MM.1S (cell line): Measurements from ENCODE around the gene FH.

Experiments
- DNase-seq: peaks from one replicate; pipeline ENCODE4 v3.0.0-alpha.2; 2015
- H2AFZ ChIP-seq: fragments of 300-600 bp; sonication (generic); 2 replicates; pipeline ENCODE4 v1.6.0; 2016; ENCODE audit warnings: antibody characterized with exemption, low read length
- H3F3A ChIP-seq: fragments of 300-600 bp; sonication (generic); 2 replicates; pipeline ENCODE4 v1.6.1; 2016; ENCODE audit warnings: mild to moderate bottlenecking, antibody characterized with exemption, low read length, moderate library complexity, mixed read lengths; ENCODE audit not compliant: insufficient read depth
- H3K27ac ChIP-seq: fragments of 300-600 bp; sonication (generic); 2 replicates; pipeline ENCODE4 v1.5.1; 2016; ENCODE audit warnings: mild to moderate bottlenecking, low read length
- H3K27me3 ChIP-seq: fragments of 300-600 bp; sonication (generic); replicated peaks from 2 replicates; pipeline ENCODE4 v1.6.0; 2016; ENCODE audit warnings: low read length; ENCODE audit not compliant: insufficient read depth
- H3K36me3 ChIP-seq: fragments of 300-600 bp; sonication (generic); replicated peaks from 2 replicates; pipeline ENCODE4 v1.6.1; 2016; ENCODE audit warnings: mild to moderate bottlenecking, low read length, mixed read lengths; ENCODE audit not compliant: insufficient read depth
- H3K4me1 ChIP-seq: fragments of 300-600 bp; sonication (generic); 2 replicates; pipeline ENCODE4 v1.6.1; 2016; ENCODE audit warnings: low read length, mixed read lengths
- H3K4me2 ChIP-seq: fragments of 300-600 bp; sonication (generic); 2 replicates; pipeline ENCODE4 v1.6.0; 2016; ENCODE audit warnings: low read depth, low read length
- H3K4me3 ChIP-seq: fragments of 300-600 bp; sonication (generic); 2 replicates; pipeline ENCODE4 v1.5.1; 2016; ENCODE audit warnings: low read length, mixed read lengths
- H3K79me2 ChIP-seq: fragments of 300-600 bp; sonication (generic); 2 replicates; pipeline ENCODE4 v1.6.1; 2016; ENCODE audit warnings: mixed run types, low read length, mixed read lengths
- H3K9ac ChIP-seq: fragments of 300-600 bp; sonication (generic); 2 replicates; pipeline ENCODE4 v1.6.1; 2016; ENCODE audit warnings: low read length, mixed read lengths
- H3K9me2 ChIP-seq: fragments of 300-600 bp; sonication (generic); replicated peaks from 2 replicates; pipeline ENCODE4 v1.6.1; 2016; ENCODE audit warnings: mild to moderate bottlenecking, low read length, mixed read lengths; ENCODE audit not compliant: insufficient read depth
- H3K9me3 ChIP-seq: fragments of 300-600 bp; sonication (generic); replicated peaks from 2 replicates; pipeline ENCODE4 v1.6.1; 2016; ENCODE audit warnings: mild to moderate bottlenecking, low read length, mixed read lengths; ENCODE audit not compliant: insufficient read depth
- H4K20me1 ChIP-seq: fragments of 300-600 bp; sonication (generic); 2 replicates; pipeline ENCODE4 v1.6.1; 2016; ENCODE audit warnings: mild to moderate bottlenecking, low read length, moderate library complexity, mixed read lengths; ENCODE audit not compliant: insufficient read depth
- CTCF ChIP-seq: fragments of 300-600 bp; sonication (generic); IDR thresholded peaks from 2 replicates; pipeline ENCODE4 v1.5.1; 2016; ENCODE audit warnings: antibody characterized with exemption, low read length, mixed read lengths
- EZH2 ChIP-seq: fragments of 300-600 bp; sonication (generic); optimal IDR thresholded peaks from 2 replicates; pipeline ENCODE3; 2017; ENCODE audit warnings: low read depth, mild to moderate bottlenecking, antibody characterized with exemption, low read length, mixed read lengths
- EZH2phosphoT487 ChIP-seq: fragments of 300-600 bp; sonication (generic); IDR thresholded peaks from 2 replicates; pipeline ENCODE4 v1.6.1; 2018; ENCODE audit warnings: antibody characterized with exemption, low read length

Gene FH

GRCh38 chr1:241553886-241554592 is 34.5 kb upstream of the FH start:
- no peak overlapping the region for H3K27ac ChIP-seq
- TF ChIP-seq EZH2phosphoT487 (no peak), EZH2 (no peak), CTCF (no peak)

GRCh38 chr1:241551759-241552638 is 32.4 kb upstream of the FH start:
- Histone ChIP-seq H3K36me3 (no peaks in the 10 kb centered on the region), H3K4me1 (no peaks in the 10 kb centered on the region), H3K27ac (no peak overlapping the region), H3K9me3 (no peaks in the 10 kb centered on the region), H3K4me2 (no peak overlapping the region), H3K9ac (no peak overlapping the region), H4K20me1 (no peaks in the 10 kb centered on the region), H3F3A (no peaks in the 10 kb centered on the region), H3K79me2 (no peaks in the 10 kb centered on the region), H2AFZ (no peak overlapping the region), H3K9me2 (no peaks in the 10 kb centered on the region), H3K4me3 (no peak overlapping the region), H3K27me3 (no peaks in the 10 kb centered on the region)
- DNase-seq: no peak
- TF ChIP-seq EZH2 (no peak), EZH2phosphoT487 (no peak), CTCF (no peak)

More at GRCh38 chr1:241553886-241554592, 34.5 kb upstream of the FH start:
- Histone ChIP-seq H3K4me3 (no peak overlapping the region), H3K4me2 (no peak overlapping the region), H3K79me2 (no peaks in the 10 kb centered on the region), H2AFZ (no peak overlapping the region), H3F3A (no peaks in the 10 kb centered on the region), H3K27me3 (no peaks in the 10 kb centered on the region), H3K9ac (no peak overlapping the region), H3K36me3 (no peaks in the 10 kb centered on the region), H3K9me3 (no peaks in the 10 kb centered on the region), H3K9me2 (no peaks in the 10 kb centered on the region), H4K20me1 (no peaks in the 10 kb centered on the region), H3K4me1 (no peaks in the 10 kb centered on the region)
- DNase-seq: no peak

GRCh38 chr1:241550318-241550717 is 30.8 kb upstream of the FH start:
- DNase-seq: no peak
- Histone ChIP-seq H3K9ac (no peak overlapping the region), H3K9me3 (no peaks in the 10 kb centered on the region), H4K20me1 (no peaks in the 10 kb centered on the region), H2AFZ (no peak overlapping the region), H3K9me2 (no peaks in the 10 kb centered on the region), H3F3A (no peaks in the 10 kb centered on the region), H3K79me2 (no peaks in the 10 kb centered on the region), H3K4me1 (no peaks in the 10 kb centered on the region), H3K4me3 (no peak overlapping the region), H3K4me2 (no peak overlapping the region), H3K27ac (no peak overlapping the region), H3K27me3 (no peaks in the 10 kb centered on the region), H3K36me3 (no peaks in the 10 kb centered on the region)
- TF ChIP-seq EZH2phosphoT487: no peak
- no peak for TF ChIP-seq CTCF
- no peak for TF ChIP-seq EZH2
